NB4 (cell line): Measurements from ENCODE around the gene UGGT1.

Experiments
- TF ChIP-seq, protein P1 (sequence below): IDR thresholded peaks from 2 replicates; pipeline ENCODE4 v1.6.1; 2011; ENCODE audit warnings: low read depth, low read length
- TF ChIP-seq, protein P2 (sequence below): IDR thresholded peaks from one replicate; pipeline ENCODE4 v1.5.1; 2012; ENCODE audit warnings: low read depth, low read length

DNA sequence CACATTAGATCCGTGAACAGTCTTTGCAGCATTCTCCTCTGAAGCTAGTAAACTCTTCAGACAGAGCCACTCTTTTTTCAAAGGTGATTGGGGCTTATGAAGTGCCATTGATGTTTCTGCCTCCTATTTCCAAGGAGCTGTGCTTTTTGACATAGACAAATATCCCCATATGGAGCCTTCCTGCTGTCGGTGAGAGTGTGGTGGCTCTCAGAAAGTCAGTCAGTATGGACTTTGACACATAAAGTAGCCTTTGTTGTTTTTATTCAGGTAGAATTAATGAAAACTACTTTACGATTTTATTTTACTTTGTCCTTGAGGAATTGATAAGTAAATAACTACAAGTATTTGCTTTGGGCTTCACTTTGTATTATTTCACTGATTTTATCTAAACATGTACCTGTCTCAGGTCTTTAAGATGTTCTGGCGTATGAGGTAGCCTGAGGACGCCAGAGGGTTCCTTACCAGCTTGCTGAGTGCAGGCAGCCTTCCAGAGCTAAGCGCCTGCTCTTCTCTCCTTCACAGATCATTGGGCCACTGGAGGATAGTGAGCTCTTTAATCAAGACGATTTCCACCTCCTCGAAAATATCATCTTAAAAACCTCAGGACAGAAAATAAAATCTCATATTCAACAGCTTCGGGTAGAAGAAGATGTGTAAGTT lies 69.7 kb downstream of the UGGT1 start:
- TF ChIP-seq, protein P1, sequence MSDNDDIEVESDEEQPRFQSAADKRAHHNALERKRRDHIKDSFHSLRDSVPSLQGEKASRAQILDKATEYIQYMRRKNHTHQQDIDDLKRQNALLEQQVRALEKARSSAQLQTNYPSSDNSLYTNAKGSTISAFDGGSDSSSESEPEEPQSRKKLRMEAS = no peak
- TF ChIP-seq, protein P2, sequence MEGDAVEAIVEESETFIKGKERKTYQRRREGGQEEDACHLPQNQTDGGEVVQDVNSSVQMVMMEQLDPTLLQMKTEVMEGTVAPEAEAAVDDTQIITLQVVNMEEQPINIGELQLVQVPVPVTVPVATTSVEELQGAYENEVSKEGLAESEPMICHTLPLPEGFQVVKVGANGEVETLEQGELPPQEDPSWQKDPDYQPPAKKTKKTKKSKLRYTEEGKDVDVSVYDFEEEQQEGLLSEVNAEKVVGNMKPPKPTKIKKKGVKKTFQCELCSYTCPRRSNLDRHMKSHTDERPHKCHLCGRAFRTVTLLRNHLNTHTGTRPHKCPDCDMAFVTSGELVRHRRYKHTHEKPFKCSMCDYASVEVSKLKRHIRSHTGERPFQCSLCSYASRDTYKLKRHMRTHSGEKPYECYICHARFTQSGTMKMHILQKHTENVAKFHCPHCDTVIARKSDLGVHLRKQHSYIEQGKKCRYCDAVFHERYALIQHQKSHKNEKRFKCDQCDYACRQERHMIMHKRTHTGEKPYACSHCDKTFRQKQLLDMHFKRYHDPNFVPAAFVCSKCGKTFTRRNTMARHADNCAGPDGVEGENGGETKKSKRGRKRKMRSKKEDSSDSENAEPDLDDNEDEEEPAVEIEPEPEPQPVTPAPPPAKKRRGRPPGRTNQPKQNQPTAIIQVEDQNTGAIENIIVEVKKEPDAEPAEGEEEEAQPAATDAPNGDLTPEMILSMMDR = no peak
